Stomach (tissue), 4 donors: Measurements from ENCODE around the gene KRTAP12-4.

ENCODE experiments used
- CTCF ChIP-seq, 7 experiments: fragments of 450-650 bp in 4 of 7; fragments of 200-600 bp in 3 of 7; sonication (generic) in 3 of 7; IDR thresholded peaks; one replicate each; pipeline ENCODE4 v1.5.1; 2016 to 2019; ENCODE audit warnings: antibody characterized with exemption in 7 of 7, control low read depth in 2 of 7, mild to moderate bottlenecking in 1 of 7
- EP300 ChIP-seq: sonication (generic); formaldehyde crosslinking; IDR thresholded peaks from one replicate; pipeline ENCODE4 v1.6.1; 2017; ENCODE audit warnings: antibody characterized with exemption
- POLR2A ChIP-seq, 4 donors: fragments of 450-650 bp; IDR thresholded peaks; one replicate each; pipeline ENCODE4 v1.6.1; 2016; ENCODE audit warnings: antibody characterized with exemption in 4 of 4, control low read depth in 2 of 4, mild to moderate bottlenecking in 1 of 4, moderate library complexity in 1 of 4
- POLR2AphosphoS5 ChIP-seq, 3 donors: sonication (generic); formaldehyde crosslinking; IDR thresholded peaks; one replicate each; pipeline ENCODE4 v1.6.1; 2016; ENCODE audit warnings: antibody characterized with exemption in 3 of 3

GRCh38 chr21:44703731-44704635 lies 49.5 kb upstream of the KRTAP12-4 start:
- no peak for TF ChIP-seq CTCF (IDR thresholded peaks at IDR 0.05)
- no peak for TF ChIP-seq POLR2AphosphoS5 (IDR thresholded peaks at IDR 0.05)
- no peak for TF ChIP-seq POLR2A (IDR thresholded peaks at IDR 0.05)
- TF ChIP-seq EP300: no peak
